ENCODE data around the gene L3MBTL3.

DNA sequence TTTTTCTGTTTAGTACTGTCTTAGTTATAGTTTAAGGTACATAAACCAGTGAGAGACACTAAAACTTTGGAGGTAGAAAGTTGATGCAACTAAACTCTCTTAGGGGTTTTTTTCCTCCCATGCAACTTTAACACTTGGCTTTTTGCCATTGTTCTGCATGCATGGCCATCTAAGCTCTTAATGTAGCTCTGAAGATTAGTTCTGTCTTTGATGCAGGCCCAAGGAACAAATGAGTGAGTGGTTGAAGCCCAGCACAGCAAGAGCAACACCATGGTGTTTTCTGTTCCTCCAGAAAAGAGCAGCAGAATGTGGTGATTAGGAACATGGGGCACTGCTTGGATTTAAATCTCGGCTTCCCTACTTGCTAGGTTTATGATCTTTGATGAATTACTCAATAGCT is 89.3 kb downstream of the L3MBTL3 start:
- TF ChIP-seq, protein P1, sequence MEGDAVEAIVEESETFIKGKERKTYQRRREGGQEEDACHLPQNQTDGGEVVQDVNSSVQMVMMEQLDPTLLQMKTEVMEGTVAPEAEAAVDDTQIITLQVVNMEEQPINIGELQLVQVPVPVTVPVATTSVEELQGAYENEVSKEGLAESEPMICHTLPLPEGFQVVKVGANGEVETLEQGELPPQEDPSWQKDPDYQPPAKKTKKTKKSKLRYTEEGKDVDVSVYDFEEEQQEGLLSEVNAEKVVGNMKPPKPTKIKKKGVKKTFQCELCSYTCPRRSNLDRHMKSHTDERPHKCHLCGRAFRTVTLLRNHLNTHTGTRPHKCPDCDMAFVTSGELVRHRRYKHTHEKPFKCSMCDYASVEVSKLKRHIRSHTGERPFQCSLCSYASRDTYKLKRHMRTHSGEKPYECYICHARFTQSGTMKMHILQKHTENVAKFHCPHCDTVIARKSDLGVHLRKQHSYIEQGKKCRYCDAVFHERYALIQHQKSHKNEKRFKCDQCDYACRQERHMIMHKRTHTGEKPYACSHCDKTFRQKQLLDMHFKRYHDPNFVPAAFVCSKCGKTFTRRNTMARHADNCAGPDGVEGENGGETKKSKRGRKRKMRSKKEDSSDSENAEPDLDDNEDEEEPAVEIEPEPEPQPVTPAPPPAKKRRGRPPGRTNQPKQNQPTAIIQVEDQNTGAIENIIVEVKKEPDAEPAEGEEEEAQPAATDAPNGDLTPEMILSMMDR (conservative IDR thresholded peaks at IDR 0.05; ENCODE audit: low read depth, low read length) = no peak
- TF ChIP-seq EZH2 (IDR thresholded peaks at IDR 0.05; ENCODE audit: low read length, unreplicated experiment) (no peak), EZH2phosphoT487 (IDR thresholded peaks at IDR 0.05; ENCODE audit: borderline replicate concordance, low read length) (no peak)
